Adipose tissue (tissue), 3 donors: ENCODE results near the gene KIF26B. TPM values are rescaled to one million over a fixed set of nuclear protein-coding genes. Genes with fewer than 3 reads are reported as not detected.

ENCODE experiments used
- H3K27ac ChIP-seq: one replicate; pipeline ENCODE4 v1.5.1; 2013; ENCODE audit warnings: low read depth, low read length
- WGBS, 3 donors: extraction: QIAGEN DNeasy Blood & Tissue Kit; methylation state at CpG; one replicate each; pipeline ENCODE4 v1.1.7; 2013; 5-methylcytosine and 5-hydroxymethylcytosine counted together
- polyA plus RNA-seq, 3 donors: library from polyadenylated mRNA; stranded (reverse); fragments of 200-250 nt; gene quantifications; one replicate each; pipeline ENCODE4 v1.2.3, GENCODE V29; 2013
- donor health status: healthy with polysubstance abuse.
- donor health status: Bipolar disorder and iron deficiency.
- donor health status: healthy.

KIF26B gene
- polyA plus RNA-seq, 3 donors, result 0.08 to 0.56 (median 0.12) TPM

DNA sequence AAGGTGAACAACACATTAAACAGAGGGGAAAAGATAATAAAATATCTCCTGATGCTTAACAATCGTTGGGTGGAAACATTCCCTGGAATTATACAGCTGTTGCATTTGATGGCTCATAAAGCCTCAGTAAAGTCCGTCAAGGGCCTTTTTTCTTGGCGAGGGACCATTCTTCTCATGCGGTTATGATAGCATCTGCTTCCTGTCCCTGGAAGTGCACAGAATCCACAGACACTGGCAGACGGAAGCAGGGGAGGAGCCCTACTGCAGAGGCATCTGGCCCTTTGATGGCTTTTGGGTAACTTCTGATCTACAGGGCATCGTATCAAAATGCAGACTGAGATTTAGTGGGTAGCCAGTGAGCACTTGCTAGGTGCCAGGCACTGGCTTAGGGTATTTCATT, 286.9 kb downstream of the KIF26B start:
- WGBS, 3 donors, result 7 to 53% (median 14%) methylated on average over 6 of the region's 6 CpGs
- H3K27ac ChIP-seq, result no peak overlapping the region

DNA sequence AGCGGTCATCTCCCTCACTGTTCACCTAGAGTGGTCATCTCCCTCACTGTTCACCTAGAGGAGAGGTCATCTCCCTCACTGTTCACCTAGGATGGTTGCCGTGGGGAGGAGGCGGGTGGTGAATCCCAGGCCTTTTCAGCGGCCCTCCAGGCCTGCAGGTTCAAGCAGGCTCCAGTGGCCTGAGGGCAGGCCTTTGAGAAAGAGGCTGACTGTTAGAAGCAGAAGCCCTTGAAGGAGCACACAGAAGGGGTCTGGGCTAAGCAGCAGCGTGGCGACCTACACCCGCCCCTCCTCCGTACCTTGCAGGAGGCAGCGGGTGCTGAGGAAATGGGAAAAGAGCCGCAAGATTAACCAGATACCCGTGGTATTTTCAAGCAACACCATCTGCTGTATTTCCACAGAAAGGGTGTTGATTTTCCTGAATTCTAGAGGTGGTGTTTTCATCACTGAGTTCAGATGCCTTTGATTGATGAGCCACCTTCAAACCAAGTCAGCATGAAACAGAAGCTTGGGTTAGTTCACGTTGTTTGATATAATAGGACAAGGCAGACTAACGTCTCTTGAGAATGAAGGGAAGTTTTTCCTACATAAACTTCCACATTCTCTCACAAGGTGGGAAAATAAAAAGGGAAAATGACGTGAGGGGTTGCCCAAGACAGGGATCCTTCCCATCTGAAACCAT, 289.5 kb downstream of the KIF26B start:
- 53 to 80% (median 79%) methylated on average over 14 of the region's 14 CpGs for WGBS, 3 donors
- H3K27ac ChIP-seq, result no peak overlapping the region

DNA sequence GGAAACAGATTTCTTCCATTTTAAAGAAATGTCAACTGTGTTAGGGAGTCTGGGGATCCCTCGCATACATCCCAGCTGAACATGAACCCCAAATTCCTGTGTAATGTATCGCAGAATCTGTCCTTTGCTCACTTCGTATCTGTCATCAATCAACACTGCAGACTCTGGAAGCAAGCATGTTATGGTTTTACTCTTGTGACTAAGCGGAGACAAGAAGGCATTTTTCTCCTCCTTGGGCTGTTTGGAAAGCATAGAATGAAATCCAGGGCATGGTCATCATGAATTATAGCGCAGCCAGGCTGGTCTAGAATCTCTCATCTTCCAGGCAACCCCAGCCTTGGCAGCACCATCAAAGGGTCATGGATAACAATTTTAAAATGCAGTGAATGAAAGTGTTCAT, 290.2 kb downstream of the KIF26B start:
- no peak overlapping the region for H3K27ac ChIP-seq
- WGBS, 3 donors, result 76 to 80% (median 78%) methylated on average over 5 of the region's 5 CpGs

DNA sequence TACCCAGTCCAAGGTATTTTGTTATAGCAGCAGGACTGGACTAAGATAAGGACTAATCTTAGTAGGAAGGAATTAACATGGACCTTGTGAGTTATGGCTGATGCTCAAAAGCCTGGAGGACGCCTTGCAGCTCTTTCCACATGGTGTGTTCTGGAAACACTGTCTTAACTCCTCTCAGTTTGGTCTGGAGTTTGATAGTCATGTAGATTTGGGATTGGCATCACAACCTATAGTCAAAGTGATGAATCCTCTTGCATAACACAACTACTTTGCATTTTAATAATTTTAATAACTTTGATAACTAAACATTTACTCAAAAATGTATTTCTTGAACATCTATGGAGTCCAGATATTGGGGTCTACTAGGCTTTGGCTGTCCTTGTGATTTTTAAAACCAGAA, 293.7 kb downstream of the KIF26B start:
- 67 to 87% (median 80%) methylated on average over 1 of the region's 1 CpG for WGBS, 3 donors
- no peak overlapping the region for H3K27ac ChIP-seq

DNA sequence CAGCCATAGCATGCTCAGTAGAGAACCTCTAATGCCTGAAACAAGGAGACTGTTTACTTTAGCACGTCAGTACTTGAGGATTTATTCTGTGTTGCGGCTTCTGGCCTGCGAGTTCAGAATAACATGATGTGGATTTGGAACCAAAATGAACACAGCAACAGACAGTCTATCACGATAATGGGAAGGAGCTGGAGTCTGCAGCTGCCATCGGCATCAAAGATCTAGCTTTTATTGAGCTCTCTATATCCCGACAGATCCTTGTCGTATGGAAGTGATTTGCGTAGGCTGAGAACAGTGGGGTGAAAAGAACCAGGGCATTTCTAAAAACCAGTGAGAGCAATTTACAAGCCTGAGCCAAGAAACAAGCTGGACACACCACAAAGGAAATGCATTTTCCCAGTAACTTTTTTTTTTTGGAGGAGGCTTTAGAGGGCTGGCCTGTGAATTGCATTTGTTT, 294.2 kb downstream of the KIF26B start:
- WGBS, 3 donors, result 58 to 67% (median 59%) methylated on average over 8 of the region's 8 CpGs
- H3K27ac ChIP-seq, result no peak overlapping the region

DNA sequence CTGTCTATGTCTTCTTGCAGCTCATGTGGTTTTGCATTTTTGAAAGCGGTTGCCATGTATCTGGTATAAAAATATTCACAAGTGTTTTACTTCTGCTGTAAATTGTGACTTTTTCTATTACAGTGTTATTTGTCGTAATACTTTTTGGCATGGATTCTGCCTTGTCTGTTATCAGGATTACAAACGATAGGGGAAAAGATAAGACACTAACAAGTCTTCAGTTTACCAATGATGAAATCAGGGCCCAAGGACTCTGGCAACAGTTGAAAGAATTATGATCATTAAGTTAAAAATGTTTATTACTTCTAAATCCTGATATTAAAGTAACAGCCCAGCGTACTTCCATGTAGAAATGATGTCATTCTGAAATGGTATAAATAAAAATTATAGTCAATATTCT, 298.8 kb downstream of the KIF26B start:
- no peak overlapping the region for H3K27ac ChIP-seq
- WGBS, 3 donors, result 66 to 87% (median 85%) methylated on average over 4 of the region's 4 CpGs

DNA sequence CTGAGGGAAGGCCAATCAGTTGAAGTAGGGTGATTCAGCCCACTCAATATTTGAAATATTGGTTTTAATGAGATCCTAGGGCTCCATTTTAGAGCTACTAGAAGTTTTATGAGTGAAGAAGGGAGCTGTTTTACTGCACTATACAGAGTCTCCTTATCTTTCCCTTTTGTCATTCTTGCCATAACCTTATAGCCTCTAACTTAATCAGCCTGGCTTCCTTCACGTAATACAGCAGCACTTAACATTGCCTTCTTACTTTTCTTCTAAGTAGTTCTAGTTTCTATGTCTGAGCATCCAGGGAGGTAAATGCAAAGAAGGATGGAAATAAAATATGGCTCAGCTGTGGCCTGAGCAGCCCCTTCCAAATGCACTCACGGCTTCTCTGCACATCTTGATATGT, 299.3 kb downstream of the KIF26B start:
- H3K27ac ChIP-seq, result no peak overlapping the region
- 81 to 95% (median 93%) methylated on average over 2 of the region's 2 CpGs for WGBS, 3 donors

DNA sequence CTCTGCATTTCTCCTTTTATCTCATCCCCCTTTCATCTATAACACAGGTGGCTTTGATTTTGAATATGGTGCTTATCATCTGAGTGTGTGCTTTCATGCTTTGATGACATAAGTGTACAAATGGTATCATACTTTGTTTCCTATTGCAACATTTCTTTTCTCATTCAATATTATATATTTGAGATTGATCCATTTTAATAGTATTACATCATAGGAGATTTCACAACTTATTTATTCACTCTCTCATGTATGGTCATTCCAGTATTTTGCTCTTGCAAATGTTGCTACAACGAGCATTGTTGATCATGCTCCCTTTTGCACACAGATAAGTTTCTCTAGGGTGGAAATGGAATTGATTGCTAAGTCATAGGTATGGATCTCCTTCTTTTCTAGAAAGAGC, 302.8 kb downstream of the KIF26B start:
- H3K27ac ChIP-seq, result no peak overlapping the region
- 63 to 91% (median 89%) methylated on average over 1 of the region's 1 CpG for WGBS, 3 donors

DNA sequence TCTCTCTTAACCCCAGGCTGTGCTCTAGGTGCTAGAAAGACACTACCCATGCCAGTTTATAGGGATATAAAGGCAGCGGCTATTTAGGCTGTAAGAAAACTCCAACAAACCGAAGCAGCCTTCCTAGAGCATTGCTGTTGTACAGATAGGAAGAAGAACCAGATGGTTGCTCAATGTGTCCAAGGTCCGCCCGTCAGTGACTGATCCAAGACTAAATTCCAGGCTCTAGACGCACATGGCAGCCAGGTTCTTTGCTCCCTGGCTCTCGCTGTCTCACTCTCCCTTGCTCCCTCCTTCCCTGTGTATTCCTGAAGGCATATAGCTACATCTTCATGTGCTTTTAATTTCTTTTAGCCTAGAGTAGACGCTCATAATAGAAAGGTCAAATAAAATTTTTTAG, 303.4 kb downstream of the KIF26B start:
- no peak overlapping the region for H3K27ac ChIP-seq
- WGBS, 3 donors, result 83 to 89% (median 84%) methylated on average over 7 of the region's 7 CpGs

DNA sequence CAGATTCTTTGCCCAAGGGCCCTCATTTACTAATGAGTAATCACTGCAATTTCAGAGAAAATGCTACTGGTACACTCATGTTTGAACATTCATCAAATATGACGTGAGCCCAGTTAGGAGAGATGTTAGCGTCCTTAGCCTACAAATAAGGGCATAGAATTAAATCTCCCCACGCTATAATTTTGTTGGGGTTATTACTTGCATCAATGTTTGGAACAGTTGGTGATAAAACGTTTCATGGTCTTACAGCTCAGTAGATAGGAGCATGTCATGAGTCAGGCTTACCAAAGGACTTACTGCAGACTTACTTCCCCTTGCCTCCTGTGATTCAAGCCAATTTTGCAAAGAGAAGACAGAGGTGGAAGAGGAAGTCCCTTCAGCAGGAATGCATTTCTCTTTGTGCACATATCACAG, 304.0 kb downstream of the KIF26B start:
- WGBS, 3 donors, result 61 to 70% (median 64%) methylated on average over 4 of the region's 4 CpGs
- H3K27ac ChIP-seq, result no peak overlapping the region

DNA sequence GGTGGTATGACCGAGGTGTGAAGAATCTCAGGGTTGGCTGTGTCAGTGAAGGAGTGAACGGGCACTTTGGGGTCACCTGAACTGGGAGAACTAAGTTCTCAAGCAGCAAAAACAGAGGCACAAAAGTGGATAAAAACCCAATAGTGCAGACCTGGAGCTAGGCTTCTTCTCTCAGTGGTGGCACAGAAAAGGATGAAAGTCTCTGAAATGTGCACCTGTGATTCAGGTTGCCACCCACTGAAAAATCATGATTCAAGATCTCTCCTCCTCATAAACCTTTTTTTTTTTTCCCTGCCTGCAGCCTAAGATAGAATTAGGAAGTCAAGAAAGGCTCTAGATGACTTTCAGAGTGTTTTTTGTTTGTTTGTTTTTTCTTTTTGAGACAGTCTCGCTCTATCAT, 304.8 kb downstream of the KIF26B start:
- no peak overlapping the region for H3K27ac ChIP-seq
- 83 to 92% (median 92%) methylated on average over 3 of the region's 3 CpGs for WGBS, 3 donors

DNA sequence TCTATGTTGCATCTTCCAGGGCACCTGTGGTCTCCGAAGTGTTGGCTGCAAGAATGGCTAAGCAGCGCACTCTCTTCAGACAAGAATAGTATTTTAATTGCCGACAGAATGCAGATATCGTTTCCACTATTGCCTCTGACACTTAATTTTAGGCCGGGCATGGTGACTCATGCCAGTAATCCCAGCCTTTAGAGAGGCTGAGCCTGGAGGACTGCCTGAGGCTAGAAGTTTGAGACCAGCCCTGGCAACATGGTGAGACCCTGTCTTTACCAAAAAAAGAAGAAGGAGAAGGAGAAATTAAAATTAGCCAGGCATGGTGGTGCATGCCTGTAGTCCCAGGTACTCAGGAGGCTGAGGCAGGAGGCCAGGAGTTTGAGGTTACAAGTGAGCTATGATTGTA, 306.9 kb downstream of the KIF26B start:
- H3K27ac ChIP-seq, result no peak overlapping the region
- WGBS, 3 donors, result 91 to 94% (median 93%) methylated on average over 5 of the region's 5 CpGs

DNA sequence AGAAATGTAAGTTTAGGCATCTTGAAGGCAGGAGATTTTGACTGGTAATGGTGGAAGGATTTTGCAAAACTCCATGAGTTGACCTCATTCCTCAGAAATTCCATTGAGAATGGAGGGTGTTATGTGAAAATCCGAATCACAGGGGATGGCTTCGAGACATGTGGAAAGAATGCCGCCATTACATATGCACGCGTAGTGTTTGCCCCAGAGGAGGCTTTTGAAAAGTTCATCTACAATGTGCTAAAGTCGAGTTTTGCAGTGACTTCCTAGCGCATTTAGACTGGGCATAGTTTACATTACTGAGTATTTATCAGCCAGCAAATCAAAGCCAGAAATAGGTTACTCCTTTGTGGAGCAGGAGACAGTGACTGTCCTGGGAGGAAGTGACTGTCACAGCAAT, 307.4 kb downstream of the KIF26B start:
- WGBS, 3 donors, result 73 to 87% (median 80%) methylated on average over 7 of the region's 7 CpGs
- H3K27ac ChIP-seq, result no peak overlapping the region

DNA sequence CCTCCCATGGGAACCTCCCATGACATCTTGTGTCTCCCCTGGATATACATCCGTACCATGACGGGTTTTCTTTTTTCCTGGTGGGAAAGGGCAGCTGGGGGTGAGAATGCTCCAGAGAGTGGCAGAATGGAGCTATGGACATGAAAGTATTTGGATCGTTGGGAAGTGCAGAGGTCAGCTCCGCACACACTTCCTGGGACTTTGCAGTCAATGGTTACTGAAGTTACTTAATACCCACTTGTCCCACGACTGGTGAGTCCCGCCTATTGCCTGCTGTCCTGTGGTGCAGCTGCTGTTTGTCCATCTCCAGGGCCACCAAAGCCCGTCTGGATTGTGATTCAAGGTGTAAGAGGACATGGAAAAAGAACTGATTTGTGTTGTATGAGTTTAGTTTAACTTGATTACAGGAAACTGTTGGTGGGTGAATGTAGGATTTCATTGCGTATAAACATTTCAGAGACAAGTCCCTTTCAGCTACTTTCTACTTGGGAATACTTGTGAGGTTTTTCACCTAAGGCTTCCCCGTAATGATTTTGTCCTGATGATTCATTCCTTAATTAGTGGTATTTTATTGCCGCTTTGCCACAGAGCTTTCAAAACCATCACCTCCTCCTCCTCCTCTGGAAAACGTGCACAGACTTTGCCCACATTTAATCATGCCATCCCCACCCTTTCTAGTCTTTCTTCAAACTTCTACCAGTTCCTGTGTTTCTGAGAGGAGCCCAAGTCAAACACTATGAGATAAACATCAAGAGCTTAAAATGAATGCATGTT, 308.8 kb downstream of the KIF26B start:
- 51 to 85% (median 82%) methylated on average over 11 of the region's 11 CpGs for WGBS, 3 donors
- no peak overlapping the region for H3K27ac ChIP-seq

DNA sequence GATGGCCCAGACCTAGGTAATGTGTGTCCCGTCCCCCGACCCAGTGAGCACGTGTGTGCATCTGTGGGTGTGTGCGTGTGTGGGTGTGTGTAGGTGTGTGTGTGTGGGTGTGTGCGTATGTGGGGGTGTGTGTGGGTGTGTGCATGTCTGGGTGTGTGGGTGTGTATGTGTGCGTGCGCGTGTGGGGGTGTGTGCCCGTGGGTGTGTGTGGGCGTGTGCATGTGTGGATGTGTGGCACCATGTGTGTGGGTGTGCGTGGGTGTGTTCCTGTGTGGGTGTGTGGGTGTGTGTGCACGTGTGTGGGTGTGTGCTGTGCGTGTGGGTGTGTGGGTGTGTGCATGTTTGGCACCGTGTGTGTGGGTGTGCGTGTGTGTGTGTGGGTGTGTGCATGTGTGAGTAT, 309.5 kb downstream of the KIF26B start:
- no peak overlapping the region for H3K27ac ChIP-seq
- WGBS, 3 donors, result 83 to 89% (median 86%) methylated on average over 15 of the region's 15 CpGs

DNA sequence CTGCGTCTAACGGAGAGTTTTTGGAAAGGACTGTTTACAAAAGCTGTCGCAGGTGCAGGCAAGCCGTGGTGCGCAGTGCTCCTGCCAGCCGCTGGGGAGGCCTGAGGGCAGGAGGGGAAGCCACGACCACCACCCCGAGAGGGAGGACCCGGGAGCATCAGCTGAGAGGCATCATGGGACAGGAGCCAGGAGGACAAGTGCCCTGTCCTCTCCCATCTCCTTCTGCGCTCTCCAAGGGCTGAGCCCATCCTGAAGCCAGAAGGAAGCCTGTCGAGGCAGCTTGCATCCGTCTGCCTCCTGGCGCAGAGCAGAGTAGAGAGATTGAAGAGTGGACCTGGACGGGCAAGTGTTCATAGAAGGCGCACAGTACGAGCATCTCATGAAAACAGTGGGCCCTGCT, 310.9 kb downstream of the KIF26B start:
- H3K27ac ChIP-seq, result no peak overlapping the region
- 69 to 83% (median 75%) methylated on average over 16 of the region's 16 CpGs for WGBS, 3 donors

DNA sequence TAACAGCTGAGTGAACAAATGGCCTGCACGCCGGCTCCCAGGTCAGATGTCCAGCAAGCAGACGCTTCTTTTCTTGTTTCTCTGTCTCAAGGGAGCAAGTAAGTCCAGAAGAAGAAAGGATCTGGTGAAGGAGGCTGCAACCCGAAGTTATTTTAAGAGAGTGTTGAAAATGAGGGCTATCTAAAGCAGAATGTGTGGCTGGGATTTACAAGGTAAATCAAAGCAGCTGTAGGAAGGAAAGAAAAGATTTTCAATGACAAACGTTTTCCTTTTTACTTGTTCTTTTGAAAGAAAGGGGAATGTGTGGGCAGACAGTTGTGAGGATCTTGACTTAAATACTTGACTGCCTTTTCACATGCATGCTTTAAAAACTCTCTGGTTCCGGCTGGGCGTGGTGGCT, 311.5 kb downstream of the KIF26B start:
- H3K27ac ChIP-seq, result no peak overlapping the region
- WGBS, 3 donors, result 55 to 57% (median 55%) methylated on average over 7 of the region's 7 CpGs

DNA sequence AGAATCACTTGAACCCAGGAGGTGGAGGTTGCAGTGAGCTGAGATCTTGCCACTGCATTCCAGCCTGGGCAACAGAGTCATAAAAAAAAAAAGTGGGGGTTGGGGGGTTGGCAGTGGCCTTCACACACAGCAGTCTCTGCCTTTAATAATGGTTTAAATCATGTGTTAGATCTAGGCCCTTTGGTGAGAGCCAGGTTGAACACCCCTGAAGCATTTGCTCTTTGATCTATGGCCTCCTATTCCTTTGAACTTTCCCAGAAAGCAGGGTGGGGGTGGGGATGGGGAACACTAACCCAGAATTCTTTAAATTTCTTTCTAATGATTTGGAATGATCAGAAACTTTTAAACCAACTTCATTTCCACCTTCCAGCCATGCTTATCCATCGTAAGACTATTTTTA, 313.0 kb downstream of the KIF26B start:
- 93 to 97% (median 96%) methylated on average over 1 of the region's 1 CpG for WGBS, 3 donors
- no peak overlapping the region for H3K27ac ChIP-seq

DNA sequence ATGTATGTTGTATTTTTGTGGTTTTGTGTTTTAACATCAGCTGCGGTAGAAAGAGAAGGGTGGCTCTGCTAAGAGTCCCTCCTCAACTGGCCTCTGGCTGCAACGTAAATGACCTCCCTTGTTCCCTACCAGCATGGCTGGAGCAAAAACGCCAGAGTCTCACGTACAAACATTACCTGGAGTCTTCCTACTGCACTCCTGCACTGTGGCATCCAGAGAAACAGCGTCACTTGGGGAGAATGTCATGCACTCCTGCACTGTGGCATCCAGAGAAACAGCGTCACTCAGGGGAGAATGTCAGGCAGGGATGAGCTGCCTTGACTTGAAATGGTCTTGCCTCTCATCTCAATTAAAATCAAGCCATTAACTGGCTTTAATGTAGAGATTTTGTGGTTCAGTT, 314.2 kb downstream of the KIF26B start:
- 68 to 86% (median 85%) methylated on average over 6 of the region's 6 CpGs for whole genome bisulfite sequencing, 3 donors
- H3K27ac ChIP-seq, result no peak overlapping the region

DNA sequence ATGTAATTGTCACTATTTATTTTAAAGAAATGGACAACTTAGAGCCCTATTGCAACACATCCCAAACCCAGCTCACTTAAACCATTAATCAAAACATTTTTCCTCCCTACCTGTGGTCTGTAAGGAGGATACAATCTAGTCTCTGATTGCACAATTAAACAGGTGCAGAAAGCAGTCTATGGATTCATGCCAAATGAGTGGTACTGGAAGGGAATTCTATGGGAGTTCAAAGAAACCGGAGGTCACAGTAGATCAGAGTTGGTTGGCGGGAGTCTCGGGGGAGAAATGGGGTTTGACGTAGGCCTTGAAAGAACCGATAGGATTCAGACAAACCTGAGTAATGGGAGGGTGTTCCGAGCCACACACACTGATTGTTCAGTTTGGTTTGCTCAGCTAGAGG, 314.9 kb downstream of the KIF26B start:
- WGBS, 3 donors, result 65 to 89% (median 87%) methylated on average over 6 of the region's 6 CpGs
- H3K27ac ChIP-seq, result no peak overlapping the region
